Measurements from ENCODE around the gene CERS6.

The CERS6 gene

GRCh38 chr2:168530982-168531622 lies 75.0 kb downstream of the CERS6 start:
- no peak for DNase-seq (ENCODE audit: low read depth)

- DNase-seq (ENCODE audit: low read depth): no peak
Observed at GRCh38 chr2:168534926-168535325, 78.9 kb downstream of the CERS6 start.

DNA sequence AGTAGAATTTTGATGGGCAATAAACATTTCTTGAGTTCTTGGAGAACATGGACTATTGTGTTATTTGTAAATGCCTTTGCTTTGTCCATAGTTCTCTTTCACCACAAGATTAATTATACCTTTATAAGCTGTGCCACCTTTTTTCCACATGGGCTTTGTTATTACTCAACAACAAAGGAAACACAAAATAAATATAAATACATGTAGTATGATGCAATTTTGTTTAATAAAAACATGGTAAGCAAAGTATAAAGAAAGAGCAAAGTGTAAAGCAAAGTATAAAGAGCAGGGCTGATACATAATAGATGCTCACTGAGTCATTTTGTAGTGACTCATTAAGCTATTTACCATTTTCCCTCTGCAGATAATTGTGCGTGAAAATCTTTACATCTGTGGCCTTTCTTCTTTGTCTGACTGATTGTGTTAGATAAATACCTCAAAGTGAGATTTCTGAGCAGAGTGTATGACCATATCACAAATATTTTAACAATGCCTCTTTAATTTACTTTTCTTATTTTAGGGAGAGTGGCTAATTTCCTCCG lies 80.9 kb downstream of the CERS6 start:
- no peak for DNase-seq (ENCODE audit: low read depth)

DNA sequence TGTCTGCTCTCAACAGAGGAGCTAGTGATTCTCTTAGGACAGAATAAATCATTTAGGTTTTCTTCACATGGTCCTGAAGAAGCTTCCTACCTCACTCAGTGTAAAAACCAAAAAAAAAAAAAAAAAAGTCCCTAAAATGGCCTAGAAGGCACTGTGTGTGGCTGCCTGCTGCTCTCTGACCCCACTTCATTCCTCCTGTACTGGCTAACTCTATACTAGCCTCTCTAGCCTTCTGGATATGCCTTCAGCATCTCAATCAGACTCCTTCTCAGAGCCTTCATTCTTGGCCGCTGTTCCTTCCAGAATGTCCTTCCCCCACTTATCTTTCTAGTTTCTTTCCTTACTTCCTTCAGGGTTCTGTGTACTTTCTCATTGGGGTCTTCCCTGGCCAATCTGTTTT lies 82.1 kb downstream of the CERS6 start:
- no peak for DNase-seq (ENCODE audit: low read depth)

GRCh38 chr2:168538534-168538933 lies 82.5 kb downstream of the CERS6 start:
- no peak for DNase-seq (ENCODE audit: low read depth)

DNA sequence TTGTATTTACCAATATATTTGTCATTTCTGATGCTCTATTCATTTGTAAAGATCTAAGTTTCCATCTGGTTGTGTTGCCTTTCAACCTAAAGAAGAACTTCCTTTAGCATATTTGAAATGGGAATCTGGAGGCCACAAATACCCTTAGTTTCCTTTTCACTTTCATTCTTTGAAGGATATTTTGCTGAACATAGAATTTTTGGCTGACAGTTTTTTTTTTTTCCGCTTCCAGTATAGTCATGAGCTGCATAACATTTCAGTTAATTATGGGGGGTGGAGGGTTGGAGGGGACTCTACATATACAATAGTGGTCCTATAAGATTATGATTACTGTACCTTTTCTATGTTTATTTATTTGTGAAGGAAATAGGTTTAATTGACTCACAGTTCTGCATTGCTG lies 83.9 kb downstream of the CERS6 start:
- no peak for DNase-seq (ENCODE audit: low read depth)

- DNase-seq (ENCODE audit: low read depth): no peak
Observed at GRCh38 chr2:168541858-168542257, 85.8 kb downstream of the CERS6 start.

- DNase-seq (ENCODE audit: low read depth): no peak
Observed at GRCh38 chr2:168543037-168543436, 87.0 kb downstream of the CERS6 start.

DNA sequence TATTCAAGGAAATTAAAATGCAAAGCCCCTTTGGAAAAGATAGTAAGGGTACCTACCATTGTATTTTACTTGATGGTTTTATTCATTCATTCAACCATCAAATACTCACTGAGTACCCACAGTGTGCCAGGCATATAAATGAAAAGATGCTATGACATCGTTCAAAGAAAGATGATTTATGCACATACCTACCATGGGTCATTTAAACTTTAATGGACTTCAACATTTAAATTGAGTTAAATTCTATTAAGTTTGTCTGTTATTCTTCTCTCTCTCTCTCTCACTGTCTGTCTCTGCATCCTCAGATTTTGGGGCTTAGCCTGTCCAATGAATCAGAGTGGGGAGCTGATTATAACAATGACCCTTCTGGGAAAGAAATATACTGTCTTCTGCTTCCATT lies 87.9 kb downstream of the CERS6 start:
- no peak for DNase-seq (ENCODE audit: low read depth)

- DNase-seq (ENCODE audit: low read depth): no peak
Observed at GRCh38 chr2:168545439-168546082, 89.5 kb downstream of the CERS6 start.

DNA sequence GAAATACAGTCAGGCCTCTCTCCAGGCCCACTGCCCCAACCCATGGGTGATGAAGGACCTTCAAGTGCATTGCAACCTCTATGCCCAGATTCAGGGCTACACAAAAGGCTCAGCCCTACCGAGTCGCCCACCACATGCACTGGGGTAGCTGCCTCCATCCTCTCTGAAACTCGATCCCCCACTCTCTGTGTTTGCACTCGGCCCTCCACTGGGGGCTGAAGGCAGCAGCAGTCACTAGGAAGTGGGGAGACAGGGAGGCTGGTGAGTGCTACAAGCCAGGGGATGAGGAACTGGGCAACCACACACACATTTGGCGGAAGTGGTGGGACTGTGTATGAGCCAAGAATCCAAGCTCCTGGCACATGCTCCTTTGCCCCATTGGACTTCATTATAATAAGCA lies 94.6 kb downstream of the CERS6 start:
- DNase-seq (ENCODE audit: low read depth): no peak

DNA sequence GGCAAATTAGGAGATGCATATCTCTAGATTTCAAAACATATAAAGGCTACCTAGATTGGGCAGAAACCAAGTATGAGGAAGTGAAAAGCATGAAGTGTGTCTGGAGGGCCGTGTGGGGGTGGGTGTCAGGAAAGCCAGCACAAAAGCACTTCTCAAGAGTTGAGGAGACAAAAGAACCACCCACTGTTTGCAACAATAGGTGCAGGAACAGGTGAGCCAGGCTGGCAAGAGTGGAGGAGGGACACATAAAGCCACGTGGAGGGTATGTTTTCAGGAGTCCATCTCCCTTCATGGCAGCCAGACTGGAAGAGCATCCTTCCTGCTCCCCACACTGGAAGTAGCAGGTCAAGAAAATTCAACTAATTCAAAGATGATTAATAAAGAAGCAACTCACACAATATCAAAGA lies 96.4 kb downstream of the CERS6 start:
- no peak for DNase-seq (ENCODE audit: low read depth)

DNA sequence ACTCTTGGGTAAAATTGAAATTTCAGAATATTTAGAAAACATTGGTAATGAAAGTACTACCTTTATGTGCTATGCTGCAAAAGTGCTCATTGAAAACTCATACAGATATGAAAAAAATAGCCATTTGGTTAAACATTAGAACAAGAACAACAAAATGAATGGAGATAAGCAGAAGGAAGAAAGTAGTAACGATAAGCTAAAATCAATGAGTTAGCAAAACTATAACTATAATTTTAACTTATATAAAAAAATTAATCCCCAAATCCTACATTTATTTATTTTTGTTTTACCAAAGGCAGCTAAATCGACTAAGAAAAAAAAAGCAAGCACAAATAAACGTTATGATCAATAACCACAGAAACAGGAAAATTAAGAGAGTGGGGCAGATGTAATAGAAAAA lies 99.2 kb downstream of the CERS6 start:
- no peak for DNase-seq (ENCODE audit: low read depth)

DNA sequence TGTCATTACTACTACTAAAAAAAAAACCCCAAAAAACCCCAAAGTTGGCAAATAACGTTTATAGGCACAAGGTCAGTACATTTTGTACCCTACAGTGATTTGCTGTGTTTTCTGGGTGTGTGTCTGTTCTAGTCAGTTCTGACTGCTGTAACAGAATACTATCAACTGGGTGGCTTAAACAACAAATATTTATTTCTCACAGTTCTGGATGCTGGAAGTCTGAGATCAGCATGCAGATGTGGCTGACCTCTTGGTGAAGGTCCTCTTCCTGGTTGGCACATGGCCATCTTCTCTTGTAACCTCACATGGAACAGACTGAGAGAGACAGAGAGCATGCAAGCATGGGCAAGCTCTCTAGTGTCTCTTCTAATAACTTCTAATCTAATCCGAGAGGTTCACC lies 103.1 kb downstream of the CERS6 start:
- DNase-seq (ENCODE audit: low read depth): no peak

GRCh38 chr2:168560817-168561499 lies 104.9 kb downstream of the CERS6 start:
- DNase-seq (ENCODE audit: low read depth): no peak

- no peak for DNase-seq (ENCODE audit: low read depth)
Observed at GRCh38 chr2:168561991-168562390, 105.9 kb downstream of the CERS6 start.

- DNase-seq (ENCODE audit: low read depth): no peak
Observed at GRCh38 chr2:168562971-168563370, 106.9 kb downstream of the CERS6 start.

- no peak for DNase-seq (ENCODE audit: low read depth)
Observed at GRCh38 chr2:168564641-168565040, 108.6 kb downstream of the CERS6 start.

DNA sequence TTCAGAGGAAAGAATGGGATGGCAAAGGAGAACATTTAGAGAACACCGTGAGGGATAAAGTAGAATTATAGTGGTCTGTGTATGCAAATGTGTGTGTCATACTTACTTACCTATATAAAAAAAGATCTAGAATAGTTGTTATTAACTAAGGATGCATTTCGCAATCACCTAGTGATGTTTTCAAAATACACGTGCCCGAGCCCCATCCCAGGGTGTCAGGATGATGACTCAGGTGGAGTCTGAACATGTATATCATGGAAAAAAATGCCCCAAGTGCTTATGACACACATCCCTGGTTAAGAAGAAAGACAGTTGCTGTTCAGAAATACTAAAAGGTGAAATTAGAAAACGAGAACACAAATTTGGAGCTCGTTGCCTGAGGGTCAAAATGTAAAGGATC lies 109.0 kb downstream of the CERS6 start:
- DNase-seq (ENCODE audit: low read depth): no peak

GRCh38 chr2:168565512-168565911 lies 109.4 kb downstream of the CERS6 start:
- DNase-seq (ENCODE audit: low read depth): no peak

- no peak for DNase-seq (ENCODE audit: low read depth)
Observed at GRCh38 chr2:168566974-168567665, 111.0 kb downstream of the CERS6 start.

- DNase-seq (ENCODE audit: low read depth): no peak
Observed at GRCh38 chr2:168567836-168568235, 111.8 kb downstream of the CERS6 start.
